ENCODE results near the gene ARHGAP5.

- no peak for TF ChIP-seq POLR2A (IDR thresholded peaks at IDR 0.05; ENCODE audit: low read depth, low read length)
- no peak for TF ChIP-seq POLR2AphosphoS5 (IDR thresholded peaks at IDR 0.05; ENCODE audit: low read depth, low read length)
Measured at GRCh38 chr14:32104803-32105202, 27.7 kb downstream of the ARHGAP5 start.

Measured in GM12892 (cell line).